ENCODE results near the gene KLLN. TPM values are rescaled to one million over a fixed set of nuclear protein-coding genes. Genes with fewer than 3 reads are reported as not detected.

The KLLN gene
- total and polyA plus RNA-seq, 2 of the 13 experiments (the other 11 are each of a cell fraction or from before 2014, with no cell fraction given): 0.08 to 0.44 TPM

- no peak; the same call in 1 of the 2 replicates for TF ChIP-seq THAP7 (CRISPR knock-in tag; IDR thresholded peaks at IDR 0.05)
- TF ChIP-seq MEIS2 (CRISPR knock-in tag; IDR thresholded peaks at IDR 0.05): peak; percentile 77; the same call in 1 of the 2 replicates
- TF ChIP-seq ZNF7 (CRISPR knock-in tag; IDR thresholded peaks at IDR 0.05): no peak
- TF ChIP-seq EED (CRISPR knock-in tag; IDR thresholded peaks at IDR 0.05): 0 out of 2 replicates have a peak, but pooled peaks have one; percentile 84
- TF ChIP-seq TGIF2 (CRISPR knock-in tag; IDR thresholded peaks at IDR 0.05): no peak
- peak; percentile 81; the same call in 1 of the 2 replicates for TF ChIP-seq KDM5B (CRISPR knock-in tag; IDR thresholded peaks at IDR 0.05; ENCODE audit: borderline replicate concordance)
- TF ChIP-seq ZNF552 (CRISPR knock-in tag; IDR thresholded peaks at IDR 0.05; ENCODE audit: borderline replicate concordance): no peak
- TF ChIP-seq HMG20A (CRISPR knock-in tag; IDR thresholded peaks at IDR 0.05; ENCODE audit: borderline replicate concordance): 0 out of 2 replicates have a peak, but pooled peaks have one; percentile 22
- no peak for TF ChIP-seq PHB2 (IDR thresholded peaks at IDR 0.05; ENCODE audit: partially characterized antibody)
- no peak for TF ChIP-seq ZNF570 (CRISPR knock-in tag; IDR thresholded peaks at IDR 0.05; ENCODE audit: borderline replicate concordance)
- no peak; the same call in 1 of the 2 replicates for TF ChIP-seq SNAPC4 (CRISPR knock-in tag; IDR thresholded peaks at IDR 0.05)
- TF ChIP-seq REPIN1 (CRISPR knock-in tag; IDR thresholded peaks at IDR 0.05; ENCODE audit: borderline replicate concordance, low read depth): peak; percentile 63; the same call in 1 of the 2 replicates
- TF ChIP-seq ZMAT5 (CRISPR knock-in tag; IDR thresholded peaks at IDR 0.05; ENCODE audit: borderline replicate concordance, low read depth): no peak
- TF ChIP-seq TAF1 (CRISPR knock-in tag; IDR thresholded peaks at IDR 0.05): peak; percentile 77
- TF ChIP-seq ZNF281 (CRISPR knock-in tag; IDR thresholded peaks at IDR 0.05; ENCODE audit: borderline replicate concordance): no peak
- TF ChIP-seq CREBL2 (CRISPR knock-in tag; IDR thresholded peaks at IDR 0.05; ENCODE audit: borderline replicate concordance): no peak; the same call in 1 of the 2 replicates
Observed at GRCh38 chr10:87817609-87818504, 45.5 kb downstream of the KLLN start, which contains the start of gene ATAD1 (continued).

Measured in HepG2 (cell line).